ENCODE results near the gene FOXN3. TPM values are rescaled to one million over a fixed set of nuclear protein-coding genes. Genes with fewer than 3 reads are reported as not detected.

Gene FOXN3
- total RNA-seq, 1 donor from 2014 or later: 34.5 TPM

DNA sequence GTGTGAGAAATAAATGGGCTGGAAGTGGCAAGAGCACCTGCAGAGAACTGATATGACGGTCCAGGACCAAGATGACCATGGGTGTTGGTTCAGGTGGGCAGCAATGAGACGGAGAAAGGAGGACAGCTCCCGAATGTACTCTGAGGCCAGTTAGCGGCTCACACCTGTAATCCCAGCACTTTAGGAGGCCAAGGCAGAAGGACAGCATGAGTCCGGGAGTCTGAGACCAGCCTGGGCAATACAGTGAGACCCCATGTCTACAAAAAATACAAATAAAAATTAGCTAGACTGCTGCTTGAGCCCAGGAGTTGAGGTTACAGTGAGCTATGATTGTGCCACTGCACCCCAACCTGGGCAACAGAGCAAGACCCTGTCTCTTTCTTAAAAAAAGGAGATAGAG, 60.1 kb downstream of the FOXN3 start:
- DNase-seq (ENCODE audit: low read depth): no peak
- Histone ChIP-seq H3K27me3 (ENCODE audit: control insufficient read depth, insufficient read depth, low read length) (no peaks in the 10 kb centered on the region), H3K36me3 (ENCODE audit: control insufficient read depth, insufficient read depth, low read length) (no peaks in the 10 kb centered on the region), H3K4me3 (ENCODE audit: low read depth, low read length) (no peak overlapping the region)
- TF ChIP-seq CTCF (IDR thresholded peaks at IDR 0.05; ENCODE audit: insufficient read depth, low read length, poor library complexity, severe bottlenecking): no peak

DNA sequence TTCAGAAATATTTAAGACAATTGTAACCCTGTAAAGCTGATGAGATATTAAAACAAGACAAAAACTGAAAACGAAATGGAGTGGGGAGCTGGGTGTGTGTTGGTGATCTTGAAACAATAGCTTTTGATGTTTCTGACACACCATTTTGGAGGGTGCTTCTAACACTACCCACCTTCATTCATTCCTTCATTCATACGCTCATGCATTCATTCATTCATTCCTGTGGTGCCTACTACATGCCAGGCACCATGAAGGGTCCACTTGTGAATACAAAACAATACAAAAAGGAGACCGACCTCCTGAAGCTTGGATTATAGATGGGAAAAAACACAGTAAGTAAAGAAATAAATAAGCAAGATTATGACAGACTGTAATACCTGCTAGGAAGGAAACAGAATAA, 60.5 kb downstream of the FOXN3 start:
- no peak for DNase-seq (ENCODE audit: low read depth)
- no peaks in the 10 kb centered on the region for H3K36me3 ChIP-seq (ENCODE audit: control insufficient read depth, insufficient read depth, low read length)
- no peaks in the 10 kb centered on the region for H3K27me3 ChIP-seq (ENCODE audit: control insufficient read depth, insufficient read depth, low read length)
- no peak for TF ChIP-seq CTCF (IDR thresholded peaks at IDR 0.05; ENCODE audit: insufficient read depth, low read length, poor library complexity, severe bottlenecking)
- no peak overlapping the region for H3K4me3 ChIP-seq (ENCODE audit: low read depth, low read length)

- Histone ChIP-seq H3K4me3 (ENCODE audit: low read depth, low read length) (no peak overlapping the region), H3K36me3 (ENCODE audit: control insufficient read depth, insufficient read depth, low read length) (no peaks in the 10 kb centered on the region), H3K27me3 (ENCODE audit: control insufficient read depth, insufficient read depth, low read length) (no peaks in the 10 kb centered on the region)
- no peak for DNase-seq (ENCODE audit: low read depth)
- TF ChIP-seq CTCF (IDR thresholded peaks at IDR 0.05; ENCODE audit: insufficient read depth, low read length, poor library complexity, severe bottlenecking): no peak
Observed at GRCh38 chr14:89353766-89354113, 63.3 kb downstream of the FOXN3 start.

DNA sequence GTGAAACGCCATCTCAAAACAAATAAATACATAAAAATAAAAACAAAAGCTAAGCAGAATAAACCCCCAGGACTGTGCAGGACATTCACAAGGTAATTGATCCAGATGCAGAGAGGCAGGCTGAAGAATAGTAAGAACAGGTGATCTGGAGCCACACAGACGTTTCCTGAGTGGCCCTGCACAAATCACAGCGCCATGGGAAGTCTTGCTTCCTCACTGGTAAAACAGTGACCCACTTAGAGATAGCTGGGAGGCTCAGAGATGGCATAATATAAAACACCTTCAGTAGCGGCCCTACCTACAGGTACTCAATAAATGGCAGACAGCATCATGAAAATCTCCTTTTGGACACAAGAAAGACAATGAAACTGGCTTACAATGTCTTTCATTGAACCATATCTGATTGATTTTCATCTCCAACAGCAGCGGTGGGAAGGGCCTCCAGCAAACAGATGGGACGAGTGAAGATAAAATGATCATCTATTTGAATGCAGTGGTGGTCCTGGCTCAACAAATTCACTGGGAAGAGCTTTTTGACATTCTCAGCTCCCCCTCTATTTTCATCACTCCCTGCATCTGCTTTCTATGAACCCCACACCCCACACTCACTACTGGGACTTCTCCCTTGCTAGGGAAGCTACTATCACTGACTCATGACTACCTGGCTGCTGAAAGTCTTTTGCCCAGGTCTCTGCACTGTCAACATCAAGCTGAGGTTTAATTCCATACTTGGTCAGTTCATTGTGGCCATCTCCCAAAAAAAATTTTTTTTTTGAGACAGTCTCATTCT, 63.9 kb downstream of the FOXN3 start:
- TF ChIP-seq CTCF (IDR thresholded peaks at IDR 0.05; ENCODE audit: insufficient read depth, low read length, poor library complexity, severe bottlenecking): no peak
- no peak for DNase-seq (ENCODE audit: low read depth)
- Histone ChIP-seq H3K27me3 (ENCODE audit: control insufficient read depth, insufficient read depth, low read length) (no peaks in the 10 kb centered on the region), H3K36me3 (ENCODE audit: control insufficient read depth, insufficient read depth, low read length) (no peaks in the 10 kb centered on the region), H3K4me3 (ENCODE audit: low read depth, low read length) (no peak overlapping the region)

DNA sequence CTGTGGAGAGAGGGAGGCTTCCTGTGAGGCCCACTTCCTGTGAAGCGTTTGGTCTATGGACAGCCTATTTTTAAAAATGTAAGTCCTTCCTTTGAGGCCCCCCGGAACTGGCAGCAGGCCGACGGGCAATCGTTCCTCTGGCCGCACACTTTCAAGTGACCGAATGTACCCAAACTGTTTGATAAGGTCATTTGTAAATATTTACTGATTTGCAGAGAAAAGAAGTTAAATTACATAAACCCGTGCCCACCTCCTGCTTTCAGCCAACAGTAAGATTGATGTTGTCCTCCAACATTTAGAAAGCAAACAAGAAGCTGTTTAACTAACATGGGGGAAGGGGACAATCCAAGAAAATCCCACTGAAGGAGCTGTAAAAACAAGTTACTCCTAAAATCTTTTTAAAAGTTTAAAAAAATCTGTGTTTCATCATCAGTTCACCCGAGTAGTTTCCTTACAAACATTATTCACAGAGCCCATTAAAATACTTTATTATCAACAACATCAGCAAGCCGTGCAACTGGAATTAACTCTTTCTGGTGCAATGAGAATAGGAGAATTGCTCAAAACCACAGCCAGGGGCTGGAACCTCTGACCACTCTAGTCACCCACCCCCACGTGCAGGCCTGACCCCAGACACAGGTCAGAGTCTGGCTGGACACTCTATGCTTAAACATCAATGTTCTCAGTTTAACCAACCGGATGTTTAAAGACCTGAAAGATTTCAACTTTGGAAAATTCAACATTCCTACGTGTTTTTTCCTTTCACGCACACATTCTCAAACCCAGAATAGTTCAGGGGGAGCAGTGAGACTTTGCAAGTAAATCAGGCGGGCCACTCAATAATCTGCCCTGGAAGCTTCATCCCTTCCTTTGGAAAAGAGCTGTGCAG, 65.3 kb downstream of the FOXN3 start:
- Histone ChIP-seq H3K27me3 (ENCODE audit: control insufficient read depth, insufficient read depth, low read length) (no peaks in the 10 kb centered on the region), H3K36me3 (ENCODE audit: control insufficient read depth, insufficient read depth, low read length) (no peaks in the 10 kb centered on the region), H3K4me3 (ENCODE audit: low read depth, low read length) (no peak overlapping the region)
- no peak for TF ChIP-seq CTCF (IDR thresholded peaks at IDR 0.05; ENCODE audit: insufficient read depth, low read length, poor library complexity, severe bottlenecking)
- no peak for DNase-seq (ENCODE audit: low read depth)

All from kidney epithelial cell (primary cell).